Pancreas (tissue), 10 donors: ENCODE results near the gene MCEE. TPM values are rescaled to one million over a fixed set of nuclear protein-coding genes. Genes with fewer than 3 reads are reported as not detected.

Experiments
- ATAC-seq, 4 donors: fragments of 200-7000 bp; cut with Tn5 transposase; one replicate each; pipeline versions ENCODE4 v1.8.0 to v1.9.1; 2020; ENCODE audit warnings: mild to moderate bottlenecking in 4 of 4, moderate library complexity in 4 of 4
- DNase-seq, 6 donors: peaks; one replicate each; pipeline ENCODE4 v3.0.0-alpha.2; 2020
- FAIRE-seq: peaks from 2 replicates; lab custom pipeline; 2012; peaks lifted over from hg19 to GRCh38; lab: Jason Lieb, UNC
- H3K27ac ChIP-seq, 4 donors: fragments of 200-600 bp; sonication (generic); 1 replicate in 3 of 4; 2 replicates in 1 of 4; pipeline versions ENCODE4 v1.5.0 to v1.8.0; 2020
- H3K27me3 ChIP-seq, 4 donors: fragments of 200-600 bp; one replicate each; pipeline ENCODE4 v1.8.0; 2021
- H3K36me3 ChIP-seq, 3 donors: fragments of 200-600 bp; sonication (generic) in 1 of 3; one replicate each; pipeline versions ENCODE4 v1.5.0 to v1.8.0; 2020 to 2021
- H3K4me1 ChIP-seq, 3 donors: fragments of 200-600 bp; one replicate each; pipeline ENCODE4 v1.8.0; 2021
- H3K4me3 ChIP-seq, 4 donors: fragments of 200-600 bp; sonication (generic) in 2 of 4; one replicate each; pipeline versions ENCODE4 v1.5.0 to v1.8.0; 2020 to 2021
- H3K9me3 ChIP-seq, 4 donors: fragments of 200-600 bp; one replicate each; pipeline ENCODE4 v1.8.0; 2021
- WGBS, 2 donors: extraction: QIAGEN DNeasy Blood & Tissue Kit; methylation state at CpG; one replicate each; pipeline ENCODE4 v1.1.7; 2013; 5-methylcytosine and 5-hydroxymethylcytosine counted together
- intact Hi-C, 3 donors: fragments of 100-400 bp; cut with DNase I; formaldehyde crosslinking; loops; one replicate each; pipeline versions ENCODE4 v1.11.1 to v1.14.2; 2022
- polyA plus RNA-seq, 2 donors: library from polyadenylated mRNA; stranded (reverse); fragments of 200-250 nt; gene quantifications; one replicate each; pipeline ENCODE4 v1.2.3, GENCODE V29; 2013
- total RNA-seq, 6 donors: library from RNA; stranded (reverse); fragmentation: NEBNext Ultra II Directional in 4 of 6; extraction: Animal tissue kit (Norgen Biotek cat#: 25700) in 4 of 6; gene quantifications; one replicate each; pipeline versions ENCODE4 v1.2.1 to v1.2.4, GENCODE V29; 2021 to 2023
- TF ChIP-seq, protein P1 (sequence below), 4 donors: fragments of 200-600 bp; sonication (generic) in 3 of 4; IDR thresholded peaks; one replicate each; pipeline versions ENCODE4 v1.5.0 to v1.8.0; 2021; ENCODE audit warnings: antibody characterized with exemption in 4 of 4
- donor health status: healthy with polysubstance abuse.
- donor health status: DM: no; HTN: no; CAD: no; lungs with moderate emphysema.
- donor health status: DM: no; HTN: no; CAD: no.
- donor health status: control.
- donor health status: control.
- donor health status: Bipolar disorder and iron deficiency.
- donor health status: DM: yes; HTN: yes; CAD: no.
- donor health status: DM: no; HTN: no; CAD: no.
- donor health status: DM: no; HTN: no; CAD: no.
- donor health status: DM: yes; HTN: yes; CAD: no.

Gene MCEE
- total and polyA plus RNA-seq, 8 donors = 15.0 to 28.5 (median 16.7) TPM

DNA sequence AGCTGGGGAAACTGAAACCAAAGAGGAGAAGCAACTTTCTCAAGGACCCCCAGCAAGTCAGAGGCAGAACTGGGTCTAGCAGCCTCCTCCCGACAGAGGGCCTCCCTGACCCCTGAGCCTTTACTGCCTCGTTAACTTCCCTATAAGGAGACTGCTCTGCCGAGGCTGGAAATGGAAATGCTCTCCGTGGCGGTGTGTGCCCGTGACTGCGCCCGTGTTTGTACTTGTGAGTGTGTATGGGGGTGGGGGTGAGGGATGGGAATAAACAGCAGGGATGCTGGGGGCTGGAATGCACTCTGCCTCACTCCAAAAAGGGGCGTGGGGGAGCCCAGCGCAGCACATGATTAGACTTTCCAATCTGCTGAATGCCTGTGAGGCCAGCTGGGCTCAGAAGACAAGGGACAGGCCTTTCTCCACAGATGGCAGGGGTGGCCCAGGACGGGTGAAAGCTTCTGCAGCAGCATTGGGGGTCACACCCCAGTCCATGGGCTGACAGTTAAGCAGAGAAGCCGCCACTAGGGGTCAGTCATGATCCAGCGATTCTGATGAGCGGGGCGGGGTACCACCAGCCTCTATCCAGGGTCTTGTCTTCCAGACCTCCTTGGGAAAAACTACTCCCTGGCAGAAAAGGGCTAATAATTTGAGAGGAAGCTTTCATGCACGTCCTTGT is 27.2 kb upstream of the MCEE start:
- H3K4me3 ChIP-seq = no peak overlapping the region
- no peaks in the 10 kb centered on the region for H3K9me3 ChIP-seq
- ATAC-seq = peak; percentile 61 to 85 (median 76)
- TF ChIP-seq, protein P1, sequence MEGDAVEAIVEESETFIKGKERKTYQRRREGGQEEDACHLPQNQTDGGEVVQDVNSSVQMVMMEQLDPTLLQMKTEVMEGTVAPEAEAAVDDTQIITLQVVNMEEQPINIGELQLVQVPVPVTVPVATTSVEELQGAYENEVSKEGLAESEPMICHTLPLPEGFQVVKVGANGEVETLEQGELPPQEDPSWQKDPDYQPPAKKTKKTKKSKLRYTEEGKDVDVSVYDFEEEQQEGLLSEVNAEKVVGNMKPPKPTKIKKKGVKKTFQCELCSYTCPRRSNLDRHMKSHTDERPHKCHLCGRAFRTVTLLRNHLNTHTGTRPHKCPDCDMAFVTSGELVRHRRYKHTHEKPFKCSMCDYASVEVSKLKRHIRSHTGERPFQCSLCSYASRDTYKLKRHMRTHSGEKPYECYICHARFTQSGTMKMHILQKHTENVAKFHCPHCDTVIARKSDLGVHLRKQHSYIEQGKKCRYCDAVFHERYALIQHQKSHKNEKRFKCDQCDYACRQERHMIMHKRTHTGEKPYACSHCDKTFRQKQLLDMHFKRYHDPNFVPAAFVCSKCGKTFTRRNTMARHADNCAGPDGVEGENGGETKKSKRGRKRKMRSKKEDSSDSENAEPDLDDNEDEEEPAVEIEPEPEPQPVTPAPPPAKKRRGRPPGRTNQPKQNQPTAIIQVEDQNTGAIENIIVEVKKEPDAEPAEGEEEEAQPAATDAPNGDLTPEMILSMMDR (IDR thresholded peaks at IDR 0.05) = peak; percentile 25 to 59 (median 52)
- H3K36me3 ChIP-seq = no peaks in the 10 kb centered on the region
- no peak overlapping the region for H3K27ac ChIP-seq
- no peaks in the 10 kb centered on the region for H3K27me3 ChIP-seq
- DNase-seq = peak in 5 of 6 donors; percentile 20 to 68 (median 49)
- no peaks in the 10 kb centered on the region for H3K4me1 ChIP-seq
- intact Hi-C loops = loop anchor here in 1 of 3 donors (10.0 kb wide), 1 partner anchor 348 kb away; no protein-coding TSS in a partner anchor
- WGBS, 2 donors = 11 to 18% methylated on average over 16 of the region's 16 CpGs
- FAIRE-seq = no peak

GRCh38 chr2:71156573-71156972 is 26.5 kb upstream of the MCEE start:
- ATAC-seq (no peak), DNase-seq (no peak)
- H3K4me3 ChIP-seq = no peak overlapping the region

GRCh38 chr2:71155846-71156245 is 25.8 kb upstream of the MCEE start:
- Histone ChIP-seq H3K9me3 (no peaks in the 10 kb centered on the region), H3K4me1 (no peaks in the 10 kb centered on the region), H3K36me3 (no peaks in the 10 kb centered on the region), H3K4me3 (no peak overlapping the region), H3K27ac (no peak overlapping the region), H3K27me3 (no peaks in the 10 kb centered on the region)
- intact Hi-C loops = loop anchor here in 1 of 3 donors (10.0 kb wide), 1 partner anchor 349 kb away; no protein-coding TSS in a partner anchor
- no peak for DNase-seq
- TF ChIP-seq, protein P1 (IDR thresholded peaks at IDR 0.05) = no peak
- no peak for ATAC-seq
- 68 to 70% methylated on average over 4 of the region's 4 CpGs for WGBS, 2 donors
- no peak for FAIRE-seq

More at GRCh38 chr2:71156573-71156972, 26.5 kb upstream of the MCEE start:
- intact Hi-C loops = loop anchor here in 1 of 3 donors (10.0 kb wide), 1 partner anchor 348 kb away; no protein-coding TSS in a partner anchor
- Histone ChIP-seq H3K9me3 (no peaks in the 10 kb centered on the region), H3K4me1 (no peaks in the 10 kb centered on the region), H3K27me3 (no peaks in the 10 kb centered on the region), H3K36me3 (no peaks in the 10 kb centered on the region), H3K27ac (no peak overlapping the region)
- TF ChIP-seq, protein P1 (IDR thresholded peaks at IDR 0.05) = no peak
- WGBS, 2 donors = 55 to 58% methylated on average over 6 of the region's 6 CpGs
- FAIRE-seq = no peak

DNA sequence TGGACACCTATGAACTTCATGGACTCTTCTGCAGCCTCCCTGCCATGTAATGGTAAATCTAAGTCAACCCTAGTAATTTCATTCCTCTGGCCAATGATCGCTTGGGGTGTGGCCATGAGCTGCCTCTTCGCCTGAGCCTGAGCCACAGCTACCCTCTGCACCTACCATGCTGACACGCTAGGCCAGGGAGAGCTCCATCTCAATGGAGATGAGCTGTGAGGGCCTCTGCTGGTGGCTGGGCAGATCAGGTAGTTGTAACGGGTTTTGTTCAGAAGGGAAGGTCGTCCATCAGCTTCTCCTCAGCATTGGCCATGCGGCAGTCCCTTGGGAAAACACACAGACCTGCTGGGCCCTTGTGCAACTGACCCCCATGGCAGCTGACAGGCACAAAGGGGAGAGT is 24.8 kb upstream of the MCEE start:
- intact Hi-C loops = loop anchor here in 1 of 3 donors (10.0 kb wide), 1 partner anchor 350 kb away; no protein-coding TSS in a partner anchor
- Histone ChIP-seq H3K27me3 (no peaks in the 10 kb centered on the region), H3K4me1 (no peaks in the 10 kb centered on the region), H3K4me3 (no peak overlapping the region), H3K36me3 (no peaks in the 10 kb centered on the region), H3K9me3 (no peaks in the 10 kb centered on the region), H3K27ac (no peak overlapping the region)
- TF ChIP-seq, protein P1 (IDR thresholded peaks at IDR 0.05) = no peak
- no peak for FAIRE-seq
- ATAC-seq = peak in 2 of 4 donors; percentile 45 to 64
- DNase-seq = no peak
- WGBS, 2 donors = 47 to 50% methylated on average over 6 of the region's 6 CpGs

GRCh38 chr2:71154279-71154678 is 24.2 kb upstream of the MCEE start:
- intact Hi-C loops = loop anchor here in 1 of 3 donors (10.0 kb wide), 1 partner anchor 351 kb away; no protein-coding TSS in a partner anchor
- DNase-seq (no peak), ATAC-seq (no peak), FAIRE-seq (no peak)
- 61 to 67% methylated on average over 8 of the region's 8 CpGs for WGBS, 2 donors
- no peaks in the 10 kb centered on the region for H3K9me3 ChIP-seq
- H3K36me3 ChIP-seq = peaks cover 0 to 4% (median 0%) of the 10 kb centered on the region in 3 donors
- H3K4me3 ChIP-seq = no peak overlapping the region
- no peak overlapping the region for H3K27ac ChIP-seq
- no peaks in the 10 kb centered on the region for H3K27me3 ChIP-seq
- no peaks in the 10 kb centered on the region for H3K4me1 ChIP-seq
- TF ChIP-seq, protein P1 (IDR thresholded peaks at IDR 0.05) = no peak
